ENCODE measurements around the gene GDI1.

- TF ChIP-seq POLR2A (IDR thresholded peaks at IDR 0.05): no peak
- no peak for TF ChIP-seq CTCF (IDR thresholded peaks at IDR 0.05)
These were observed 50.8 kb downstream of the GDI1 start for GRCh38 chrX:154487518-154488290.
